Thoracic aorta (tissue), 2 donors: ENCODE measurements around the gene LPAR1. TPM values are rescaled to one million over a fixed set of nuclear protein-coding genes. Genes with fewer than 3 reads are reported as not detected.

Experiments
- ATAC-seq: fragments of 150-250 bp; one replicate; pipeline ENCODE4 v1.8.0; 2017; ENCODE audit warnings: low read depth; ENCODE audit not compliant: insufficient number of reproducible peaks, low FRiP score
- DNase-seq: peaks from one replicate; pipeline ENCODE4 v3.0.0-alpha.2; 2020; ENCODE audit warnings: low spot score
- H3K27ac ChIP-seq, 2 donors: fragments of 200-600 bp; sonication (generic); 1 replicate in 1 of 2; 2 replicates in 1 of 2; pipeline ENCODE4 v1.5.1; 2016; ENCODE audit warnings: mild to moderate bottlenecking in 2 of 2, moderate library complexity in 2 of 2
- H3K27me3 ChIP-seq: fragments of 200-600 bp; sonication (generic); replicated peaks from 2 replicates; pipeline ENCODE4 v1.6.0; 2016; ENCODE audit warnings: mild to moderate bottlenecking; ENCODE audit not compliant: insufficient read depth
- H3K36me3 ChIP-seq: fragments of 200-600 bp; sonication (generic); one replicate; pipeline ENCODE4 v1.5.1; 2016
- H3K4me1 ChIP-seq, 2 donors: fragments of 200-600 bp; sonication (generic); 1 replicate in 1 of 2; 2 replicates in 1 of 2; pipeline versions ENCODE4 v1.5.1 to v1.6.0; 2016; ENCODE audit warnings: low read depth in 2 of 2, mild to moderate bottlenecking in 1 of 2; ENCODE audit not compliant: control insufficient read depth in 1 of 2
- H3K4me3 ChIP-seq: fragments of 200-600 bp; sonication (generic); 2 replicates; pipeline ENCODE4 v1.5.1; 2016; ENCODE audit warnings: mild to moderate bottlenecking
- H3K9me3 ChIP-seq: fragments of 200-600 bp; sonication (generic); 2 replicates; pipeline ENCODE4 v1.5.1; 2016
- CTCF ChIP-seq: fragments of 200-600 bp; sonication (generic); IDR thresholded peaks from one replicate; pipeline ENCODE4 v1.5.1; 2019; ENCODE audit warnings: antibody characterized with exemption
- total RNA-seq, 2 donors: library from RNA; depleted of rRNA; stranded (reverse); fragments of >200 nt; gene quantifications; one replicate each; pipeline versions ENCODE4 v1.1.0 to v1.2.3, GENCODE V29; 2016

LPAR1 gene
- total RNA-seq, 2 donors from 2014 or later = 85.1 to 94.0 TPM

GRCh38 chr9:110975278-110975677 is 63.0 kb downstream of the LPAR1 start:
- no peaks in the 10 kb centered on the region for H3K9me3 ChIP-seq
- H3K4me1 ChIP-seq = peaks cover 31 to 53% of the 10 kb centered on the region in 2 donors
- ATAC-seq (no peak), DNase-seq (no peak)
- H3K36me3 ChIP-seq = no peaks in the 10 kb centered on the region
- no peaks in the 10 kb centered on the region for H3K27me3 ChIP-seq
- no peak overlapping the region for H3K4me3 ChIP-seq
- TF ChIP-seq CTCF = no peak
- no peak overlapping the region for H3K27ac ChIP-seq

GRCh38 chr9:110971705-110972104 is 66.6 kb downstream of the LPAR1 start:
- no peaks in the 10 kb centered on the region for H3K36me3 ChIP-seq
- H3K27me3 ChIP-seq = no peaks in the 10 kb centered on the region
- no peak overlapping the region for H3K4me3 ChIP-seq
- TF ChIP-seq CTCF = no peak
- DNase-seq = no peak
- peaks cover 13 to 36% of the 10 kb centered on the region in 2 donors for H3K4me1 ChIP-seq
- ATAC-seq = no peak
- H3K27ac ChIP-seq = no peak overlapping the region
- no peaks in the 10 kb centered on the region for H3K9me3 ChIP-seq

- no peaks in the 10 kb centered on the region for H3K9me3 ChIP-seq
- H3K4me3 ChIP-seq = no peak overlapping the region
- H3K27me3 ChIP-seq = no peaks in the 10 kb centered on the region
- DNase-seq = no peak
- no peak for TF ChIP-seq CTCF
- no peak for ATAC-seq
- H3K4me1 ChIP-seq = peaks cover 10 to 31% of the 10 kb centered on the region in 2 donors
- no peak overlapping the region for H3K27ac ChIP-seq
- H3K36me3 ChIP-seq = no peaks in the 10 kb centered on the region
These were observed 67.0 kb downstream of the LPAR1 start for GRCh38 chr9:110971234-110971633.

GRCh38 chr9:110969971-110970386 is 68.3 kb downstream of the LPAR1 start:
- peaks cover 4 to 19% of the 10 kb centered on the region in 2 donors for H3K4me1 ChIP-seq
- no peak for TF ChIP-seq CTCF
- H3K27me3 ChIP-seq = no peaks in the 10 kb centered on the region
- H3K36me3 ChIP-seq = no peaks in the 10 kb centered on the region
- no peaks in the 10 kb centered on the region for H3K9me3 ChIP-seq
- no peak for DNase-seq
- H3K4me3 ChIP-seq = no peak overlapping the region
- no peak overlapping the region for H3K27ac ChIP-seq
- ATAC-seq = no peak

- ATAC-seq = no peak
- DNase-seq = no peak
- no peaks in the 10 kb centered on the region for H3K27me3 ChIP-seq
- TF ChIP-seq CTCF = no peak
- H3K4me3 ChIP-seq = no peak overlapping the region
- H3K36me3 ChIP-seq = peaks cover 3% of the 10 kb centered on the region
- H3K27ac ChIP-seq = no peak overlapping the region
- no peaks in the 10 kb centered on the region for H3K9me3 ChIP-seq
- H3K4me1 ChIP-seq = peaks cover 0 to 11% of the 10 kb centered on the region in 2 donors
These were observed 70.2 kb downstream of the LPAR1 start for GRCh38 chr9:110968096-110968495.
